Fibroblast of skin of right quadriceps (primary cell): ENCODE measurements around the gene ANO3.

Experiments
- DNase-seq: peaks from one replicate; pipeline ENCODE4 v3.0.0-alpha.2; 2013

ANO3 gene

GRCh38 chr11:26510164-26510563 is 178.2 kb downstream of the ANO3 start:
- no peak for DNase-seq

- no peak for DNase-seq
Observed at GRCh38 chr11:26510756-26511155, 178.8 kb downstream of the ANO3 start.

GRCh38 chr11:26512196-26512595 is 180.3 kb downstream of the ANO3 start:
- no peak for DNase-seq

- no peak for DNase-seq
Observed at GRCh38 chr11:26519469-26519868, 187.5 kb downstream of the ANO3 start.

- peak; percentile 10 for DNase-seq
Observed at GRCh38 chr11:26522912-26523610, 191.1 kb downstream of the ANO3 start.

- DNase-seq = no peak
Observed at GRCh38 chr11:26527685-26528084, 195.8 kb downstream of the ANO3 start.

- DNase-seq = no peak
Observed at GRCh38 chr11:26537341-26537740, 205.4 kb downstream of the ANO3 start.

- no peak for DNase-seq
Observed at GRCh38 chr11:26539517-26539916, 207.6 kb downstream of the ANO3 start.

- no peak for DNase-seq
Observed at GRCh38 chr11:26541870-26542269, 209.9 kb downstream of the ANO3 start.

- DNase-seq = no peak
Observed at GRCh38 chr11:26549176-26549575, 217.2 kb downstream of the ANO3 start.

GRCh38 chr11:26550022-26550421 is 218.1 kb downstream of the ANO3 start:
- DNase-seq = no peak

GRCh38 chr11:26551186-26551801 is 219.4 kb downstream of the ANO3 start:
- DNase-seq = peak; percentile 28

- DNase-seq = no peak
Observed at GRCh38 chr11:26553182-26553581, 221.3 kb downstream of the ANO3 start.

- no peak for DNase-seq
Observed at GRCh38 chr11:26554455-26554854, 222.5 kb downstream of the ANO3 start.

- no peak for DNase-seq
Observed at GRCh38 chr11:26556582-26556981, 224.7 kb downstream of the ANO3 start.

- DNase-seq = peak; percentile 6
Observed at GRCh38 chr11:26557666-26558065, 225.7 kb downstream of the ANO3 start.

- DNase-seq = no peak
Observed at GRCh38 chr11:26558190-26558589, 226.3 kb downstream of the ANO3 start.

GRCh38 chr11:26569646-26570045 is 237.7 kb downstream of the ANO3 start:
- DNase-seq = no peak

GRCh38 chr11:26571861-26572654 is 240.1 kb downstream of the ANO3 start, which contains the start of gene MUC15:
TSS of gene MUC15 (minus strand) at chr11:26572263. CDS start at chr11:26567094, 5,169 bp downstream.
- no peak for DNase-seq

- DNase-seq = no peak
Observed at GRCh38 chr11:26572770-26573402, 241.0 kb downstream of the ANO3 start.

- DNase-seq = no peak
Observed at GRCh38 chr11:26573896-26574295, 242.0 kb downstream of the ANO3 start.

GRCh38 chr11:26575946-26576345 is 244.0 kb downstream of the ANO3 start:
- DNase-seq = no peak

GRCh38 chr11:26578998-26579661 is 247.2 kb downstream of the ANO3 start:
- peak; percentile 57 for DNase-seq
